Measurements from ENCODE around the gene FAF1.

Gene FAF1

DNA sequence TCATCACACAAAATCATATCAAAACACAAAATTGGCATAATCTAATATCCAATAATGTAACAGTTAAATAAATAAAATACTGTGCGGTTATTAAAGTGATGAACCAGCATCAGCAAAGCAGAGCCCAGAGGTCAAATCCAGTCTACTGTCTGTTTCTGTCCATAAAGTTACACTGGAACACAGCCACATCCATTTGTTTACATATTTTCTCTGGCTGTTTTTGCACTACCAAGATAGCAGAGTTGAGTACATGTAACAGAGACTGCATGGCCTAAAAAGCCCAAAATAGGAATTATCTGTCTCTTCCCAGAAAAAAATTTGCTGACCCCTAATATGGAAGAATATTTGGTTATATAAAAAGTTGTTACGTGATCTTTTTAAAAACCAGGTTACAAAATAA is 294.7 kb downstream of the FAF1 start:
- TF ChIP-seq, protein P1, sequence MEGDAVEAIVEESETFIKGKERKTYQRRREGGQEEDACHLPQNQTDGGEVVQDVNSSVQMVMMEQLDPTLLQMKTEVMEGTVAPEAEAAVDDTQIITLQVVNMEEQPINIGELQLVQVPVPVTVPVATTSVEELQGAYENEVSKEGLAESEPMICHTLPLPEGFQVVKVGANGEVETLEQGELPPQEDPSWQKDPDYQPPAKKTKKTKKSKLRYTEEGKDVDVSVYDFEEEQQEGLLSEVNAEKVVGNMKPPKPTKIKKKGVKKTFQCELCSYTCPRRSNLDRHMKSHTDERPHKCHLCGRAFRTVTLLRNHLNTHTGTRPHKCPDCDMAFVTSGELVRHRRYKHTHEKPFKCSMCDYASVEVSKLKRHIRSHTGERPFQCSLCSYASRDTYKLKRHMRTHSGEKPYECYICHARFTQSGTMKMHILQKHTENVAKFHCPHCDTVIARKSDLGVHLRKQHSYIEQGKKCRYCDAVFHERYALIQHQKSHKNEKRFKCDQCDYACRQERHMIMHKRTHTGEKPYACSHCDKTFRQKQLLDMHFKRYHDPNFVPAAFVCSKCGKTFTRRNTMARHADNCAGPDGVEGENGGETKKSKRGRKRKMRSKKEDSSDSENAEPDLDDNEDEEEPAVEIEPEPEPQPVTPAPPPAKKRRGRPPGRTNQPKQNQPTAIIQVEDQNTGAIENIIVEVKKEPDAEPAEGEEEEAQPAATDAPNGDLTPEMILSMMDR (IDR thresholded peaks at IDR 0.05; ENCODE audit: extremely low read depth, missing control alignments): no peak
- no peak for DNase-seq (ENCODE audit: low spot score)

- TF ChIP-seq, protein P1 (IDR thresholded peaks at IDR 0.05; ENCODE audit: extremely low read depth, missing control alignments): no peak
- no peak for DNase-seq (ENCODE audit: low spot score)
Measured at GRCh38 chr1:50661626-50662025, 298.4 kb downstream of the FAF1 start.

GRCh38 chr1:50659107-50659662 is 300.9 kb downstream of the FAF1 start:
- TF ChIP-seq, protein P1 (IDR thresholded peaks at IDR 0.05; ENCODE audit: extremely low read depth, missing control alignments): no peak
- no peak for DNase-seq (ENCODE audit: low spot score)

GRCh38 chr1:50658459-50659076 is 301.5 kb downstream of the FAF1 start:
- TF ChIP-seq, protein P1 (IDR thresholded peaks at IDR 0.05; ENCODE audit: extremely low read depth, missing control alignments): no peak
- no peak for DNase-seq (ENCODE audit: low spot score)

DNA sequence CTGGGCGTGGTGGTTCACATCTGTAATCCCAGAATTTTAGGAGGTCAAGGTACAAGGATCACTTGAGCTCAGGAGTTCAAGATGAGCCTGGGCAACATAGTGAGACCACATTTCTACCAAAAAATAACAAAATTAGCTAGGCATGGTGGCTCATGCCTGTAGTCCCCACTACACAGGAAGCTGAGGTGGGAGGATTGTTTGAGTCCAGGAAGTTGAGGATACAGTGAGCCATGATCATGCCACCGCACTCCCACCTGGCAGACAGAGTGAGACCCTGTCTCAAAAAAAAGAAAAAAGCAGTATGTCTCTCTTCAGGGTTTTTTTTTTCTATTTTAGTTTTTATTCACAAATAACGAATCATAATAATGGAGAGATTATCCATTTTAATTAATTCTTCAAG is 303.1 kb downstream of the FAF1 start:
- DNase-seq (ENCODE audit: low spot score): no peak
- TF ChIP-seq, protein P1 (IDR thresholded peaks at IDR 0.05; ENCODE audit: extremely low read depth, missing control alignments): no peak

DNA sequence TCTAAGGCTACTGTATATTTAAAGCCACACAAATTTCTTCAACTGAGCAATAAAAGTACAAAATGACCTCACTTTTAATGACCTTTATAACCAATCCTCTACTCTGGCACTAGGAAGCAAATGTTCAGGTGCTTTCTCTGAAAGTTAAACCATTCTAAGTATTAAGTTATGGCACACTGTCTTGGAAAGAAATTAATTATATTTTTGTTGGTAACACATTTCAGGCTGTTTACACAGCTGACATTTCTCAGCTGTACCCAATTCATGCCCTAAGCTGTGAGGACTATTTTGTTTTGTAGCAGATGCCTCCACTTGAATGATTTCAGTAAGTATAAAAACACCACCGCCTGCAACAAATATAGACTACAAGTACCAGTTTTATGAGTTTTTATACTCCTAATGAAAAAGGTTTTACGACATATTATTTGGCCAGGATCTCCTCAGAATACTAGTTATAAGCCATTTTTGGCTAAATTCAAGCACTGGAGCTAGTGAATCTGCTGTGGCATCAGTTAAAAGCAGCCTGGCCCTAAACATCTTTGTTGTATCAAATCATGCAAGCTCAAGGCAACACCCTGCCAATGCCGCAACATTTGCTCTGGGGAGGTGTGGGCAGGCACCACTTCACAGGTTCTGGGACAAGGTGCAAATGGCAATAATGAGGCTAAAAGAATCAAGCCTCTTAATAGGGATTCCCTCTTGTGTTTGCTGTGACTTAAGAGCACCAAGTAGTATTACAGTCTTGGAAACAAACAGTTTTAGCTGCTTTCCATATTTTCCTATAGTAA is 308.4 kb downstream of the FAF1 start:
- DNase-seq (ENCODE audit: low spot score): no peak

More for the DNA sequence above, 308.4 kb downstream of the FAF1 start:
- TF ChIP-seq, protein P1 (IDR thresholded peaks at IDR 0.05; ENCODE audit: extremely low read depth, missing control alignments): no peak

Measured in GM20000 (cell line).